PC-3 (cell line): ENCODE measurements around the gene PRKAR1B.

Experiments
- CTCF ChIP-seq: fragments of 300-600 bp; sonication (generic); conservative IDR thresholded peaks from 2 replicates; pipeline ENCODE4 v1.5.1; 2017; ENCODE audit warnings: antibody characterized with exemption, low read depth, mild to moderate bottlenecking, low read length
- EZH2 ChIP-seq: fragments of 300-600 bp; sonication (generic); IDR thresholded peaks from one replicate; pipeline ENCODE4 v1.6.1; 2017; ENCODE audit warnings: antibody characterized with exemption, mild to moderate bottlenecking, low read length; ENCODE audit not compliant: unreplicated experiment
- EZH2phosphoT487 ChIP-seq: fragments of 300-600 bp; sonication (generic); IDR thresholded peaks from 2 replicates; pipeline ENCODE4 v1.6.1; 2018; ENCODE audit warnings: mild to moderate bottlenecking, antibody characterized with exemption, low read length, borderline replicate concordance

GRCh38 chr7:542713-543500 is 184.2 kb downstream of the PRKAR1B start:
- TF ChIP-seq CTCF (no peak), EZH2phosphoT487 (no peak), EZH2 (no peak)
